Body of pancreas (tissue), 4 donors: ENCODE results near the gene MYBBP1A.

Source experiments
- POLR2A ChIP-seq, 3 donors: fragments of 450-650 bp; IDR thresholded peaks; one replicate each; pipeline ENCODE4 v1.6.1; 2016; ENCODE audit warnings: antibody characterized with exemption in 3 of 3, mild to moderate bottlenecking in 2 of 3
- TF ChIP-seq, protein P1 (sequence below), 7 experiments: fragments of 450-650 bp in 4 of 7; fragments of 200-600 bp in 3 of 7; sonication (generic) in 3 of 7; IDR thresholded peaks; one replicate each; pipeline ENCODE4 v1.5.1; 2016 to 2019; ENCODE audit warnings: antibody characterized with exemption in 7 of 7

DNA sequence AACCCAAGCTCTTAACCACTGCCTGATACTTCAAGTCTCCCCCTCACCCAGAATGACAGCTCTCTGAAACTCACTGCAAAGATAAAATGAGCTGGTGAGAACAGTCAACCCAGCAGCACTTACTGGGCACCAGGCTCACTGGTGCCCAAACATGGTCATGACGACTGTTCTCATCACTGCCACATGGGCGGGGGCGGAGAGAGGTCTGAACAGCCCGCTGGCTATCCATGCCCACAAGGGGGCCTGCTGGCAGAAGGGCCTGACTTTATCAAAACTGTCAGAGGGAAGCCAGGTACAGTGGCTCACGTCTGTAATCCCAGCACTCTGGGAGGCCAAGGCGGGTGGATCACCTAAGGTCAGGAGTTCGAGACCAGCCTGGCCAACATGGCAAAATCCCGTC lies 4.0 kb downstream of the MYBBP1A start:
- TF ChIP-seq, protein P1, sequence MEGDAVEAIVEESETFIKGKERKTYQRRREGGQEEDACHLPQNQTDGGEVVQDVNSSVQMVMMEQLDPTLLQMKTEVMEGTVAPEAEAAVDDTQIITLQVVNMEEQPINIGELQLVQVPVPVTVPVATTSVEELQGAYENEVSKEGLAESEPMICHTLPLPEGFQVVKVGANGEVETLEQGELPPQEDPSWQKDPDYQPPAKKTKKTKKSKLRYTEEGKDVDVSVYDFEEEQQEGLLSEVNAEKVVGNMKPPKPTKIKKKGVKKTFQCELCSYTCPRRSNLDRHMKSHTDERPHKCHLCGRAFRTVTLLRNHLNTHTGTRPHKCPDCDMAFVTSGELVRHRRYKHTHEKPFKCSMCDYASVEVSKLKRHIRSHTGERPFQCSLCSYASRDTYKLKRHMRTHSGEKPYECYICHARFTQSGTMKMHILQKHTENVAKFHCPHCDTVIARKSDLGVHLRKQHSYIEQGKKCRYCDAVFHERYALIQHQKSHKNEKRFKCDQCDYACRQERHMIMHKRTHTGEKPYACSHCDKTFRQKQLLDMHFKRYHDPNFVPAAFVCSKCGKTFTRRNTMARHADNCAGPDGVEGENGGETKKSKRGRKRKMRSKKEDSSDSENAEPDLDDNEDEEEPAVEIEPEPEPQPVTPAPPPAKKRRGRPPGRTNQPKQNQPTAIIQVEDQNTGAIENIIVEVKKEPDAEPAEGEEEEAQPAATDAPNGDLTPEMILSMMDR (IDR thresholded peaks at IDR 0.05): no peak
- no peak for TF ChIP-seq POLR2A (IDR thresholded peaks at IDR 0.05)
